SU-DHL-6 (cell line): ENCODE data around the gene SORCS2.

ENCODE experiments used
- H2AFZ ChIP-seq: fragments of 200-600 bp; sonication (generic); 2 replicates; pipeline ENCODE4 v1.6.1; 2014; ENCODE audit warnings: low read depth, mild to moderate bottlenecking, moderate library complexity, mixed read lengths, antibody characterized with exemption, low read length; ENCODE audit not compliant: severe bottlenecking
- H3F3A ChIP-seq: fragments of 200-600 bp; shearing (Covaris generic); 2 replicates; pipeline ENCODE4 v1.6.0; 2016; ENCODE audit warnings: antibody characterized with exemption, mild to moderate bottlenecking; ENCODE audit not compliant: insufficient read depth
- H3K27ac ChIP-seq: fragments of 200-600 bp; sonication (generic); 2 replicates; pipeline ENCODE4 v1.5.1; 2016; ENCODE audit warnings: low read depth, mild to moderate bottlenecking, low read length, moderate library complexity, mixed read lengths
- H3K27me3 ChIP-seq: fragments of 200-600 bp; sonication (generic), shearing (Covaris generic); 2 replicates; pipeline ENCODE4 v1.6.0; 2014; ENCODE audit warnings: mild to moderate bottlenecking, low read length
- H3K36me3 ChIP-seq: fragments of 200-600 bp; sonication (generic); 2 replicates; pipeline ENCODE4 v1.6.1; 2014; ENCODE audit warnings: mild to moderate bottlenecking, low read length, mixed read lengths
- H3K4me2 ChIP-seq: fragments of 300-600, 200-600 bp; shearing (Covaris generic), sonication (generic); 2 replicates; pipeline ENCODE4 v1.6.0; 2014; ENCODE audit warnings: low read length, low read depth, mild to moderate bottlenecking; ENCODE audit not compliant: poor library complexity, severe bottlenecking
- H3K4me3 ChIP-seq: fragments of 200-600 bp; sonication (generic); 2 replicates; pipeline ENCODE4 v1.5.1; 2014; ENCODE audit warnings: antibody characterized with exemption, low read length, mild to moderate bottlenecking, mixed read lengths; ENCODE audit not compliant: insufficient read depth, poor library complexity, severe bottlenecking
- H3K79me2 ChIP-seq: fragments of 200-600 bp; sonication (generic); 2 replicates; pipeline ENCODE4 v1.6.1; 2014; ENCODE audit warnings: mild to moderate bottlenecking, low read length, moderate library complexity; ENCODE audit not compliant: insufficient read depth
- H3K9ac ChIP-seq: fragments of 200-600 bp; sonication (generic); 2 replicates; pipeline ENCODE4 v1.7.0; 2014; ENCODE audit warnings: mild to moderate bottlenecking, low read length
- H3K9me2 ChIP-seq: fragments of 200-600 bp; sonication (generic); replicated peaks from 2 replicates; pipeline ENCODE4 v1.6.1; 2014; ENCODE audit warnings: low read length; ENCODE audit not compliant: insufficient read depth
- H3K9me3 ChIP-seq: fragments of 200-600 bp; sonication (generic); 2 replicates; pipeline ENCODE4 v1.6.1; 2014; ENCODE audit warnings: low read length, mixed read lengths; ENCODE audit not compliant: insufficient read depth
- H4K20me1 ChIP-seq: fragments of 200-600 bp; sonication (generic); 2 replicates; pipeline ENCODE4 v1.6.1; 2014; ENCODE audit warnings: low read depth, mild to moderate bottlenecking, antibody characterized with exemption, low read length, moderate library complexity, mixed read lengths
- CTCF ChIP-seq: fragments of 200-600 bp; sonication (generic); IDR thresholded peaks from one replicate; pipeline ENCODE4 v1.5.1; 2017; ENCODE audit warnings: antibody characterized with exemption, mild to moderate bottlenecking, low read length, moderate library complexity; ENCODE audit not compliant: insufficient read depth, poor library complexity, severe bottlenecking
- EZH2phosphoT487 ChIP-seq: fragments of 200-600 bp; sonication (generic), shearing (Covaris generic); conservative IDR thresholded peaks from 2 replicates; pipeline ENCODE4 v1.6.1; 2018; ENCODE audit warnings: mild to moderate bottlenecking, antibody characterized with exemption, low read length, moderate library complexity, mixed read lengths

The SORCS2 gene

GRCh38 chr4:7645158-7645557, 452.8 kb downstream of the SORCS2 start:
- no peaks in the 10 kb centered on the region for H3K27me3 ChIP-seq
- no peaks in the 10 kb centered on the region for H3K9me3 ChIP-seq
- no peaks in the 10 kb centered on the region for H4K20me1 ChIP-seq
- no peak overlapping the region for H3K4me3 ChIP-seq
- H3K4me2 ChIP-seq: no peak overlapping the region
- H3K79me2 ChIP-seq: no peaks in the 10 kb centered on the region
- no peak overlapping the region for H3K27ac ChIP-seq
- no peaks in the 10 kb centered on the region for H3K9me2 ChIP-seq
- no peak overlapping the region for H3K9ac ChIP-seq
- no peaks in the 10 kb centered on the region for H3K36me3 ChIP-seq
- no peaks in the 10 kb centered on the region for H3F3A ChIP-seq
- TF ChIP-seq CTCF: no peak
- no peak for TF ChIP-seq EZH2phosphoT487
- no peak overlapping the region for H2AFZ ChIP-seq

GRCh38 chr4:7645956-7646355, 453.6 kb downstream of the SORCS2 start:
- no peak overlapping the region for H3K4me2 ChIP-seq

GRCh38 chr4:7646384-7647061, 454.2 kb downstream of the SORCS2 start:
- no peak overlapping the region for H3K27ac ChIP-seq
- TF ChIP-seq CTCF (no peak), EZH2phosphoT487 (no peak)
- no peaks in the 10 kb centered on the region for H4K20me1 ChIP-seq
- no peak overlapping the region for H3K4me2 ChIP-seq
- H3F3A ChIP-seq: no peaks in the 10 kb centered on the region
- no peak overlapping the region for H3K9ac ChIP-seq
- H3K9me2 ChIP-seq: no peaks in the 10 kb centered on the region
- H3K9me3 ChIP-seq: no peaks in the 10 kb centered on the region
- H3K4me3 ChIP-seq: no peak overlapping the region
- no peak overlapping the region for H2AFZ ChIP-seq
- H3K36me3 ChIP-seq: no peaks in the 10 kb centered on the region
- H3K27me3 ChIP-seq: no peaks in the 10 kb centered on the region
- no peaks in the 10 kb centered on the region for H3K79me2 ChIP-seq

More at GRCh38 chr4:7645956-7646355, 453.6 kb downstream of the SORCS2 start:
- H3K27ac ChIP-seq: no peak overlapping the region
- H3F3A ChIP-seq: no peaks in the 10 kb centered on the region
- no peak overlapping the region for H2AFZ ChIP-seq
- H3K79me2 ChIP-seq: no peaks in the 10 kb centered on the region
- H3K27me3 ChIP-seq: no peaks in the 10 kb centered on the region
- no peaks in the 10 kb centered on the region for H3K9me2 ChIP-seq
- H3K4me3 ChIP-seq: no peak overlapping the region
- H3K36me3 ChIP-seq: no peaks in the 10 kb centered on the region
- TF ChIP-seq CTCF (no peak), EZH2phosphoT487 (no peak)
- no peaks in the 10 kb centered on the region for H4K20me1 ChIP-seq
- no peak overlapping the region for H3K9ac ChIP-seq
- no peaks in the 10 kb centered on the region for H3K9me3 ChIP-seq
